Measurements from ENCODE around the gene ALDH5A1.

The ALDH5A1 gene

DNA sequence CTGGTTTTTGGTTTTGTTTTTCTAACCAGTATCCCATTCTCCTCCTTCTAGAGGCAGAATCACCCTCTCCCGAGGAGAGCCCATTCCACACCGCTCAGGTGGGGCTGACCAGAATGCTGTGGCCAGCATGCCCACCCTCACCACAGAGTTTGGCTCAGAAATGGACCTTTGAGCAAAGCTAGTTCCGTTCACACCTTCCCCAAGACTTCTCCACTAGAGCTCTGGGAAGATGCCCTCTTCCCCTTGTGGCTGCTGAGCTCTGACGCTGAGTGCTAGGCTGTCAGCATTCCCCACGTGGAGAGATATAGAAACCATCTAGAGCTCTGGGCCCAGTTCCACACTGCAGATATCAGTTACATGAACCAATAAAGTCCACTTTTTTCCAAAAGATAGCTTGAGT, 13.3 kb upstream of the ALDH5A1 start (continued):
- TF ChIP-seq, protein P1, sequence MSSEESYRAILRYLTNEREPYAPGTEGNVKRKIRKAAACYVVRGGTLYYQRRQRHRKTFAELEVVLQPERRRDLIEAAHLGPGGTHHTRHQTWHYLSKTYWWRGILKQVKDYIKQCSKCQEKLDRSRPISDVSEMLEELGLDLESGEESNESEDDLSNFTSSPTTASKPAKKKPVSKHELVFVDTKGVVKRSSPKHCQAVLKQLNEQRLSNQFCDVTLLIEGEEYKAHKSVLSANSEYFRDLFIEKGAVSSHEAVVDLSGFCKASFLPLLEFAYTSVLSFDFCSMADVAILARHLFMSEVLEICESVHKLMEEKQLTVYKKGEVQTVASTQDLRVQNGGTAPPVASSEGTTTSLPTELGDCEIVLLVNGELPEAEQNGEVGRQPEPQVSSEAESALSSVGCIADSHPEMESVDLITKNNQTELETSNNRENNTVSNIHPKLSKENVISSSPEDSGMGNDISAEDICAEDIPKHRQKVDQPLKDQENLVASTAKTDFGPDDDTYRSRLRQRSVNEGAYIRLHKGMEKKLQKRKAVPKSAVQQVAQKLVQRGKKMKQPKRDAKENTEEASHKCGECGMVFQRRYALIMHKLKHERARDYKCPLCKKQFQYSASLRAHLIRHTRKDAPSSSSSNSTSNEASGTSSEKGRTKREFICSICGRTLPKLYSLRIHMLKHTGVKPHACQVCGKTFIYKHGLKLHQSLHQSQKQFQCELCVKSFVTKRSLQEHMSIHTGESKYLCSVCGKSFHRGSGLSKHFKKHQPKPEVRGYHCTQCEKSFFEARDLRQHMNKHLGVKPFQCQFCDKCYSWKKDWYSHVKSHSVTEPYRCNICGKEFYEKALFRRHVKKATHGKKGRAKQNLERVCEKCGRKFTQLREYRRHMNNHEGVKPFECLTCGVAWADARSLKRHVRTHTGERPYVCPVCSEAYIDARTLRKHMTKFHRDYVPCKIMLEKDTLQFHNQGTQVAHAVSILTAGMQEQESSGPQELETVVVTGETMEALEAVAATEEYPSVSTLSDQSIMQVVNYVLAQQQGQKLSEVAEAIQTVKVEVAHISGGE (tag by site-specific recombination; conservative IDR thresholded peaks at IDR 0.05; ENCODE audit: low read depth) = no peak
- TF ChIP-seq ZXDB (tag by site-specific recombination; IDR thresholded peaks at IDR 0.05) (no peak), ZSCAN16 (tag by site-specific recombination; IDR thresholded peaks at IDR 0.05) (no peak), ZNF112 (tag by site-specific recombination; IDR thresholded peaks at IDR 0.05) (no peak), FEZF1 (tag by site-specific recombination; IDR thresholded peaks at IDR 0.05) (no peak), ZNF791 (tag by site-specific recombination; IDR thresholded peaks at IDR 0.05) (no peak), ZNF24 (tag by site-specific recombination; IDR thresholded peaks at IDR 0.05) (no peak), ZNF391 (tag by site-specific recombination; IDR thresholded peaks at IDR 0.05; ENCODE audit: borderline replicate concordance, low read depth) (no peak)

DNA sequence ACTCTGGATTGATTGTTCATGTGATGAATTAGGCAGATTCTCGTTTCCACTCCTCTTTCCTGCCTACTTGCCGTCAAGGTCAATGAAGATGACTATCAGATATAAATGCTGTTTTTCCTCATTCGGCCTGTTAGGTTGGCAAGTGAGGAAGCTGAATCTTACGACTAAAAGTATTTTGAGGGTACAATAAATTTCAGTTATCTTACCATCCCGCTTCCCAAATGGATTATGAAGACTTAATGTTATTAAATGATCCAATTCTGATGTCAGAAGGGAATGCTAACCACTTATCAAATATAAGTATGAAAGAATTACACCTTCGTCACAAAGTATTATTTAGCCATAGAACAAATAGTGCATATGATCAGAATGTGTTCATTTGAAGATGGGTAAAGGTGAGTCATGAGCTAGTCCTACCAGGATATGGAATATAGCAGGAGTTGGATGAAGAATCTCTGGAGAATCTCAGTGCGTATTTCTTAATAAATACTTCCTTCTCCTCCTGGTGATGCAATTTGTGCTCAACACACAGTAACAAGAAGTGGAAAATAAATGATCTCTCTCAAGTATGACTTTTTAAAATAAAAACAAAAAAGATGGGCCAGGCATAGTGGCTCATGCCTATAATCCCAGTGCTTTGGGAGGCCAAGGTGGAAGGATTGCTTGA, 10.0 kb upstream of the ALDH5A1 start:
- CTCF ChIA-PET = interaction anchor here (0.9 kb wide), 1 partner anchor 10 kb away, joined by 3 read pairs; the partner anchor contains the start of gene ALDH5A1
- POLR2A ChIA-PET = no interaction called here
- TF ChIP-seq ZNF664 (tag by site-specific recombination; IDR thresholded peaks at IDR 0.05) = no peak
- no peak for TF ChIP-seq ZNF202 (tag by site-specific recombination; IDR thresholded peaks at IDR 0.05; ENCODE audit: borderline replicate concordance)
- TF ChIP-seq, protein P2, sequence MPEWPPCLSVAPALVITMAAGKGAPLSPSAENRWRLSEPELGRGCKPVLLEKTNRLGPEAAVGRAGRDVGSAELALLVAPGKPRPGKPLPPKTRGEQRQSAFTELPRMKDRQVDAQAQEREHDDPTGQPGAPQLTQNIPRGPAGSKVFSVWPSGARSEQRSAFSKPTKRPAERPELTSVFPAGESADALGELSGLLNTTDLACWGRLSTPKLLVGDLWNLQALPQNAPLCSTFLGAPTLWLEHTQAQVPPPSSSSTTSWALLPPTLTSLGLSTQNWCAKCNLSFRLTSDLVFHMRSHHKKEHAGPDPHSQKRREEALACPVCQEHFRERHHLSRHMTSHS (tag by site-specific recombination; IDR thresholded peaks at IDR 0.05) = no peak
- no peak for TF ChIP-seq ZNF16 (tag by site-specific recombination; IDR thresholded peaks at IDR 0.05; ENCODE audit: low read depth)
- TF ChIP-seq ZNF501 (tag by site-specific recombination; IDR thresholded peaks at IDR 0.05) = no peak
- no peak for TF ChIP-seq KLF9 (tag by site-specific recombination; IDR thresholded peaks at IDR 0.05; ENCODE audit: low read depth)
- TF ChIP-seq ZNF169 (tag by site-specific recombination; IDR thresholded peaks at IDR 0.05) = no peak
- TF ChIP-seq ZNF121 (tag by site-specific recombination; IDR thresholded peaks at IDR 0.05) = no peak
- TF ChIP-seq, protein P3, sequence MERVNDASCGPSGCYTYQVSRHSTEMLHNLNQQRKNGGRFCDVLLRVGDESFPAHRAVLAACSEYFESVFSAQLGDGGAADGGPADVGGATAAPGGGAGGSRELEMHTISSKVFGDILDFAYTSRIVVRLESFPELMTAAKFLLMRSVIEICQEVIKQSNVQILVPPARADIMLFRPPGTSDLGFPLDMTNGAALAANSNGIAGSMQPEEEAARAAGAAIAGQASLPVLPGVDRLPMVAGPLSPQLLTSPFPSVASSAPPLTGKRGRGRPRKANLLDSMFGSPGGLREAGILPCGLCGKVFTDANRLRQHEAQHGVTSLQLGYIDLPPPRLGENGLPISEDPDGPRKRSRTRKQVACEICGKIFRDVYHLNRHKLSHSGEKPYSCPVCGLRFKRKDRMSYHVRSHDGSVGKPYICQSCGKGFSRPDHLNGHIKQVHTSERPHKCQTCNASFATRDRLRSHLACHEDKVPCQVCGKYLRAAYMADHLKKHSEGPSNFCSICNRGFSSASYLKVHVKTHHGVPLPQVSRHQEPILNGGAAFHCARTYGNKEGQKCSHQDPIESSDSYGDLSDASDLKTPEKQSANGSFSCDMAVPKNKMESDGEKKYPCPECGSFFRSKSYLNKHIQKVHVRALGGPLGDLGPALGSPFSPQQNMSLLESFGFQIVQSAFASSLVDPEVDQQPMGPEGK (tag by site-specific recombination; IDR thresholded peaks at IDR 0.05) = no peak
- no peak for TF ChIP-seq ZNF37A (tag by site-specific recombination; IDR thresholded peaks at IDR 0.05)
- no peak for TF ChIP-seq ZNF112 (tag by site-specific recombination; IDR thresholded peaks at IDR 0.05)
- H3K36me3 ChIP-seq (ENCODE audit: control insufficient read depth in 2 of 2, insufficient read depth in 1 of 2, low read length in 2 of 2) = no peaks in the 10 kb centered on the region
- H3K27ac ChIP-seq (ENCODE audit: extremely low read depth, low read depth, low read length) = no peak overlapping the region
- no peak overlapping the region for H3K4me3 ChIP-seq (ENCODE audit: low read depth, low read length)
- no peaks in the 10 kb centered on the region for H3K9me3 ChIP-seq (ENCODE audit: control insufficient read depth, insufficient read depth, low read depth, low read length)
- no peaks in the 10 kb centered on the region for H3K4me1 ChIP-seq (ENCODE audit: control insufficient read depth, insufficient read depth, low read length)

DNA sequence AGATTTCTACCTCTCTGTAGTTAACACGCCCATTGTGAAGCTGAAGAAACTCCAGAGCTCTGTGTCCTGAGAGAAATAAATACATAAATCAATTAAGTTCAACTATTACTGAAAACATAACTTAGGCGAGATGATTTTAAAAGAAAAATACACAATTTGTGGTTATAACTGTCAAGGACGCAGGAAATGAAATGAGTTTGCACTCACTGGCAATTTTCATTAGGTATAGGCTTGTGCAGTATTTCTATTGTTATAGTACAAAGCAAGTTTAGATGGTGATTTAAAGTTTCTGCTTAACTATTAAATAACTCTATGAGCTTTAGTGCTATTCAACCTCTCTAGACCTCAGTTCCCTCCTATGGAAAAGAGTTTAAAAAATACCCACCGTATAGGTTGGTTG, 8.7 kb upstream of the ALDH5A1 start:
- ChIA-PET CTCF (interaction anchor here (0.6 to 1.6 kb wide), 2 partner anchors 203 to 505 kb away, joined by 3 read pairs; no protein-coding TSS in a partner anchor), POLR2A (no interaction called here)
- TF ChIP-seq ZNF10 (tag by site-specific recombination; IDR thresholded peaks at IDR 0.05) = no peak
- TF ChIP-seq, protein P4, sequence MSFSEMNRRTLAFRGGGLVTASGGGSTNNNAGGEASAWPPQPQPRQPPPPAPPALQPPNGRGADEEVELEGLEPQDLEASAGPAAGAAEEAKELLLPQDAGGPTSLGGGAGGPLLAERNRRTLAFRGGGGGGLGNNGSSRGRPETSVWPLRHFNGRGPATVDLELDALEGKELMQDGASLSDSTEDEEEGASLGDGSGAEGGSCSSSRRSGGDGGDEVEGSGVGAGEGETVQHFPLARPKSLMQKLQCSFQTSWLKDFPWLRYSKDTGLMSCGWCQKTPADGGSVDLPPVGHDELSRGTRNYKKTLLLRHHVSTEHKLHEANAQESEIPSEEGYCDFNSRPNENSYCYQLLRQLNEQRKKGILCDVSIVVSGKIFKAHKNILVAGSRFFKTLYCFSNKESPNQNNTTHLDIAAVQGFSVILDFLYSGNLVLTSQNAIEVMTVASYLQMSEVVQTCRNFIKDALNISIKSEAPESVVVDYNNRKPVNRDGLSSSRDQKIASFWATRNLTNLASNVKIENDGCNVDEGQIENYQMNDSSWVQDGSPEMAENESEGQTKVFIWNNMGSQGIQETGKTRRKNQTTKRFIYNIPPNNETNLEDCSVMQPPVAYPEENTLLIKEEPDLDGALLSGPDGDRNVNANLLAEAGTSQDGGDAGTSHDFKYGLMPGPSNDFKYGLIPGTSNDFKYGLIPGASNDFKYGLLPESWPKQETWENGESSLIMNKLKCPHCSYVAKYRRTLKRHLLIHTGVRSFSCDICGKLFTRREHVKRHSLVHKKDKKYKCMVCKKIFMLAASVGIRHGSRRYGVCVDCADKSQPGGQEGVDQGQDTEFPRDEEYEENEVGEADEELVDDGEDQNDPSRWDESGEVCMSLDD (tag by site-specific recombination; IDR thresholded peaks at IDR 0.05) = no peak
- TF ChIP-seq, protein P5, sequence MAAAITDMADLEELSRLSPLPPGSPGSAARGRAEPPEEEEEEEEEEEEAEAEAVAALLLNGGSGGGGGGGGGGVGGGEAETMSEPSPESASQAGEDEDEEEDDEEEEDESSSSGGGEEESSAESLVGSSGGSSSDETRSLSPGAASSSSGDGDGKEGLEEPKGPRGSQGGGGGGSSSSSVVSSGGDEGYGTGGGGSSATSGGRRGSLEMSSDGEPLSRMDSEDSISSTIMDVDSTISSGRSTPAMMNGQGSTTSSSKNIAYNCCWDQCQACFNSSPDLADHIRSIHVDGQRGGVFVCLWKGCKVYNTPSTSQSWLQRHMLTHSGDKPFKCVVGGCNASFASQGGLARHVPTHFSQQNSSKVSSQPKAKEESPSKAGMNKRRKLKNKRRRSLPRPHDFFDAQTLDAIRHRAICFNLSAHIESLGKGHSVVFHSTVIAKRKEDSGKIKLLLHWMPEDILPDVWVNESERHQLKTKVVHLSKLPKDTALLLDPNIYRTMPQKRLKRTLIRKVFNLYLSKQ (tag by site-specific recombination; IDR thresholded peaks at IDR 0.05; ENCODE audit: borderline replicate concordance) = no peak
- no peak for TF ChIP-seq ZNF555 (tag by site-specific recombination; conservative IDR thresholded peaks at IDR 0.05)
- TF ChIP-seq MEIS1 (CRISPR knock-in tag; IDR thresholded peaks at IDR 0.05; ENCODE audit: borderline replicate concordance) = no peak
- TF ChIP-seq ZNF654 (tag by site-specific recombination; IDR thresholded peaks at IDR 0.05; ENCODE audit: low read depth) = no peak

More for the DNA sequence above, 8.7 kb upstream of the ALDH5A1 start:
- Histone ChIP-seq H3K4me3 (ENCODE audit: low read depth, low read length) (no peak overlapping the region), H3K4me1 (ENCODE audit: control insufficient read depth, insufficient read depth, low read length) (no peaks in the 10 kb centered on the region), H3K9me3 (ENCODE audit: control insufficient read depth, insufficient read depth, low read depth, low read length) (no peaks in the 10 kb centered on the region), H3K27ac (ENCODE audit: extremely low read depth, low read depth, low read length) (no peak overlapping the region), H3K36me3 (ENCODE audit: control insufficient read depth in 2 of 2, insufficient read depth in 1 of 2, low read length in 2 of 2) (no peaks in the 10 kb centered on the region)

Data from HEK293 (cell line).